Stimulated activated CD4-positive, alpha-beta T cell treated with anti-CD3 and anti-CD28 coated beads, Interleukin-12 subunit alpha, Interleukin-12 subunit beta, amount 100 ng/mL, for 4 hours (primary cell): ENCODE measurements around the gene UBR3.
"Not testable (repeated sequence)": the region's sequence is repeated elsewhere in the genome, so short reads cannot be mapped to it uniquely, and the experiment has no call there.

Source experiments
- DNase-seq: peaks from one replicate; pipeline ENCODE4 v3.0.0-alpha.2; 2020

Gene UBR3, protein sequence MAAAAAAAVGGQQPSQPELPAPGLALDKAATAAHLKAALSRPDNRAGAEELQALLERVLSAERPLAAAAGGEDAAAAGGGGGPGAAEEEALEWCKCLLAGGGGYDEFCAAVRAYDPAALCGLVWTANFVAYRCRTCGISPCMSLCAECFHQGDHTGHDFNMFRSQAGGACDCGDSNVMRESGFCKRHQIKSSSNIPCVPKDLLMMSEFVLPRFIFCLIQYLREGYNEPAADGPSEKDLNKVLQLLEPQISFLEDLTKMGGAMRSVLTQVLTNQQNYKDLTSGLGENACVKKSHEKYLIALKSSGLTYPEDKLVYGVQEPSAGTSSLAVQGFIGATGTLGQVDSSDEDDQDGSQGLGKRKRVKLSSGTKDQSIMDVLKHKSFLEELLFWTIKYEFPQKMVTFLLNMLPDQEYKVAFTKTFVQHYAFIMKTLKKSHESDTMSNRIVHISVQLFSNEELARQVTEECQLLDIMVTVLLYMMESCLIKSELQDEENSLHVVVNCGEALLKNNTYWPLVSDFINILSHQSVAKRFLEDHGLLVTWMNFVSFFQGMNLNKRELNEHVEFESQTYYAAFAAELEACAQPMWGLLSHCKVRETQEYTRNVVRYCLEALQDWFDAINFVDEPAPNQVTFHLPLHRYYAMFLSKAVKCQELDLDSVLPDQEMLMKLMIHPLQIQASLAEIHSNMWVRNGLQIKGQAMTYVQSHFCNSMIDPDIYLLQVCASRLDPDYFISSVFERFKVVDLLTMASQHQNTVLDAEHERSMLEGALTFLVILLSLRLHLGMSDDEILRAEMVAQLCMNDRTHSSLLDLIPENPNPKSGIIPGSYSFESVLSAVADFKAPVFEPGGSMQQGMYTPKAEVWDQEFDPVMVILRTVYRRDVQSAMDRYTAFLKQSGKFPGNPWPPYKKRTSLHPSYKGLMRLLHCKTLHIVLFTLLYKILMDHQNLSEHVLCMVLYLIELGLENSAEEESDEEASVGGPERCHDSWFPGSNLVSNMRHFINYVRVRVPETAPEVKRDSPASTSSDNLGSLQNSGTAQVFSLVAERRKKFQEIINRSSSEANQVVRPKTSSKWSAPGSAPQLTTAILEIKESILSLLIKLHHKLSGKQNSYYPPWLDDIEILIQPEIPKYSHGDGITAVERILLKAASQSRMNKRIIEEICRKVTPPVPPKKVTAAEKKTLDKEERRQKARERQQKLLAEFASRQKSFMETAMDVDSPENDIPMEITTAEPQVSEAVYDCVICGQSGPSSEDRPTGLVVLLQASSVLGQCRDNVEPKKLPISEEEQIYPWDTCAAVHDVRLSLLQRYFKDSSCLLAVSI (N-terminal part only)

DNA sequence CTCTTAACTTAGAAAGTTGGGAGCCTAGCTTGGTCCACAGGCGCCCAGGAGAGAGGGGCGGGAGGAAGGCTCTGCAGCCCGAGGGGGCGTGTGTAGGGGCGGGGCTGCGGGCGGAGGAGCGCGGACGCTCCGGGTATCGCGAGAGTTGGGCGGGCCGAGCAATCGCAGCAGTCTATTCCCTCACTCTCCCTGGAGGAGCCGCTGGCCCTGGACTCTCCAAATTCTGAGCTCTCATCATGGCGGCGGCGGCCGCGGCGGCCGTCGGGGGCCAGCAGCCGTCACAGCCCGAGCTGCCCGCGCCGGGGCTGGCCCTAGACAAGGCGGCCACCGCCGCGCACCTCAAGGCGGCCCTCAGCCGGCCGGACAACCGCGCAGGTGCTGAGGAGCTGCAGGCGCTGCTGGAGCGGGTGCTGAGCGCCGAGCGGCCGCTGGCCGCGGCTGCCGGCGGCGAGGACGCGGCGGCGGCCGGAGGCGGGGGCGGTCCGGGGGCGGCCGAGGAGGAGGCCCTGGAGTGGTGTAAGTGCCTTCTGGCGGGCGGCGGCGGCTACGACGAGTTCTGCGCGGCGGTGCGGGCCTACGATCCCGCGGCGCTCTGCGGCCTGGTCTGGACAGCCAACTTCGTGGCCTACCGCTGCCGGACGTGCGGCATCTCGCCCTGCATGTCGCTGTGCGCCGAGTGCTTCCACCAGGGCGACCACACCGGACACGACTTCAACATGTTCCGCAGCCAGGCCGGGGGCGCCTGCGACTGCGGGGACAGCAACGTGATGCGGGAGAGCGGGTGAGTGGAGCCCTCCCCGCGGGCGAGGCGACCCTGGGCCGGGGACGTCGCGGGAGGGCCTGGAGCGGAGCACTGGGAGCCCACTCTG, at the start of gene UBR3:
TSS of gene UBR3 (plus strand) at position 183 of the 869 bp plus-strand sequence. CDS start at position 237, 54 bp downstream.
- DNase-seq = peak; percentile 89

DNA sequence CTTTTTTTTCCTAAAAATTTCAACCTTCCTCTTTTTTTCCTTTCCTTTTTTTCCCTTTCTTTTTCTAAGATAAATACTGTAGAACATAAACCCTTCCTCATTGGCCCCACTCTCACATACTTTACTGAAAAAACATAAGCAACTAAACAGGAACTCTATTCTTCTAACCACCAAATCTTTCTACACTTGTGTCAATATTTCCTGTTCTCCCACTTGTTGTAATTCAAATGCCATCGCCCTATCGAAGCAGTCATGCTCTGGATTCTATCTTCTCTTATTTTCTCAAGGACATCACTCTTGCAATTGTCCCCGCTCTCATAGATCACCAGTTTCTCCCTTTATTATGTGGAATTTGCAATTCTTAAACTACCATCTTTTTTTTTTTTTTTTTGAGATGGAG, 48.8 kb upstream of the UBR3 start:
- no peak for DNase-seq

DNA sequence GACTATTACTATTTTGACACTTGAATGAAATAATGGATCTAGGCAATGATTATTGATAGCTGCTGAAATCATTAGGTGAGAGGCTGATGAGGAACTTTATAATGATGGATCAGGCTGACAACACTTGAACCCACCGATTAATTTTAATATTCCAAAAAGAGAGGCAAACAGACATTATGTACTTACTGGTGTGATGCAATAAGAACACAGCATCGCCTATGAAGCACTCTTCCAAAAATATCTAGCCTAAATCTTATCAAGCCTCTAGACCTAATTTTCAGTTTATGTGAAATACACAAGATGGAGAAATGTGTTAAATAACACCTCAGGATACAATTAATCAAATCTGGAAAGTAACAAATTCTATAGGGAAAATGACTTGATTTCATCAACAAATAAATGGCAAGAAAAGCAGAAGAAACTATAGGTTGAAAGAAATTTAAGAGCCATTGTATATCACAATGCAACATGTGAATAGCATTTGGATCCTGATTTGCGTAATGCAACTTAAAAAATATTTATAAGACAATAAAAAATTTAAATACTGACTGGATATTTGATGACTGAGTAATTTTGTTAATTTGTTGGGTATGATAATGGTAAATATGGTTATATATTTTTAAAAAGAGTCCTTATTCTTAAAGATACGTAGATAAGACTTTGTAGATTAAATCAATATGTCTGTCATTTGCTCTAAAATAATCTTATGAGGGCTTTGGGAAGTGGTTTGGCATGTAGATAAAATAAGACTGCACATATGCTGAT, 45.8 kb upstream of the UBR3 start:
- no peak for DNase-seq

DNA sequence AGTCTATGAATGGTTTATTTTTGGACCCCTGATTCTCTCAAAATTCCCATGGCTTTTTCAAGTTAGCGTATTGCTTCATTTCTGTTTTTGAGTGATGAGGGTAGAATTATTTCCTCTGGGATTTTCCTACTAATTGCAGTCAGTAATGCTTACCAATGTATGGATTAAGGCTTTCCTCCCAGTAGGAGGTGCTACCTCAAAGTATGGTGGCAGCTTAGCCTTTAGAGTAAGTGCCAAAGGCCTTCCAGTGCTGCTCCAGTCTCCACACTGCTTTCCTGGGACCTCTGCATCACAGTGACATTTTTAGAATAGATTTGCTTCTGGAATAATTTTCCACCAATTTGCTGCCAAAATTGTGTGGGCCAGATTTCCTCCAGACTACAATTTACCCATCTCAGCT, 44.7 kb upstream of the UBR3 start:
- DNase-seq = no peak

DNA sequence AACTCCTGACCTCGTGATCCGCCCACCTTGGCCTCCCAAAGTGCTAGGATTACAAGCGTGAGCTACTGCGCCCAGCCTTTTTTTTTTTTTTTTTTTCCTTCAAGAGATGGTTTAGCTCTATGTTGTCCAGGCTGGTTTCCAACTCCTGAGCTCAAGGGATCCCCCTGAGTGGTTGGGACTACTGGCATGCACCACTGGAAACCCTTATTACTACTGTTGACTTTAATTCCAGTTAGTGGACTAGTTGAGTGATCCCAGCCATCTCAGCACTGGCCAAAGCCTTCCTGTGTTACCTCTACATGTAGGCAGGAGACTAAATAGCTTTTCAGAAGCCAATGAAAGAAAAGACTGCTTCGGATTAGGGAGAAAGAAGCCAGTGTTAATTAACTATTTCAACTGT, 36.7 kb upstream of the UBR3 start:
- no peak for DNase-seq

DNA sequence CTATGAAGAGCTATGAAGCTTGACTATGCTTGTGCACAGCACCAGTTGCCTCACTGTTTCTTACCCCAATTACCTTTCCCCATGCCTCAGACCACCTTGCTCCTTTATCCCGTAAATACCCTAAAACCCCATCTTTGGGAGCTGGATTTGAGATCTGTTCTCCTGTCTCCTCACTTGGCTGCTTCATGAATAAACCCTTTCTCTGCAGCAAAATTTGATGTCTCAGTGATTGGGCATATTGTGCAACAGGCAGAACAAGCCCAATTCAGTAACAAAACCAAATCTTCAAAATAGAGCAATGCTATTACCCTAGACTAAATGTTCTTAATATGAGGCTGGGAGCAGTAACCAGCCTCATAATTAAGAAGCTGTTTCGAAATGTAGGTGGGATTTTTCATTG, 32.1 kb upstream of the UBR3 start:
- DNase-seq = no peak

DNA sequence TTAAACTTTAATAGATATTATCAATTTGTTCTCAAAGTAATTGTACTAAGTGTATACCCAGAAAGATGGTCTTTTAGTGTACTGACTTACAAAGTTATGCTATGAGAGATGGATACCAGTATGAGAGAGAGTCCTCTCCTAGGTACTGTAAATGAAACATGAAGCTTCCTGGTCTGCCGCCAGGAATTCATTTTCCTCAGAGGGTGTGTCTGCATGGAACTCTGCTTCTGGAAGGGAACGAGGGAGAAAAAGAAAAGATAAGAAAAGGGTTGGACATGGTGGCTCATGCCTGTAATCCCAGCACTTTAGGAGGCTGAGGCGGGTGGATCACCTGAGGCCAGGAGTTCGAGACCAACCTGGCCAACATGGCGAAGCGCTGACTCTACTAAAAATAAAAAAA, 30.8 kb upstream of the UBR3 start:
- DNase-seq = no peak

DNA sequence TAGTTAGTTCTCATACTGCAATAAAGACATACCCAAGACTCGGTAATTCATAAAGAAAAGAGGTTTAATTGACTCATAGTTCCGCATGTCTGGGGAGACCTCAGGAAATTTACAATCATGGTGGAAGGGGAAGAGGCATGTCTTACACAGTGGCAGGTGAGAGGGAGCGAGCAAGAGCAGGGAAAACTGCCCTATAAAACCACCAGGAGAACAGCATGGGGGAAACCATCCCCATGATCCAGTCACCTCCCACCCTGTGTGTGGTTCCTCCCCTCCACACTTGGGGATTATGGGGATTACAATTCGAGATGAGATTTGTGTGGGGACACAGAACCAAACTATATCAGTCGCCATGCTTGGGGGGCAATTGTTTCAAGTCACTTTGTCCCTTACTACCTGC, 29.7 kb upstream of the UBR3 start:
- DNase-seq = no peak

DNA sequence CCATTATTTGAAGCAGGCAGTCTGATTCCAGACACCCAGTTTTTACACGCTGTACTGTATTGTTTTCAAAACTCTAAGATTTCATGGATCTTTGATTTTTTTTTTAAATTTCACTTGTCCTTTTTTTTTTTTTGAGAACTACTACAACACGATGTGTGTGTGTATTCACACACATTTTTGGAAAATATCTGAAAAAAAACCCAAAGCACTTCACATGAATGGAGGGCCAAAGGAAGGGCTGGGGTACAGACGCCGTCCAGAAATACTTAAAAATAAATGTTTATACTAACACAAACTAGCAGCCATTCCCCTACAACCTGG, 28.9 kb upstream of the UBR3 start:
- no peak for DNase-seq

DNA sequence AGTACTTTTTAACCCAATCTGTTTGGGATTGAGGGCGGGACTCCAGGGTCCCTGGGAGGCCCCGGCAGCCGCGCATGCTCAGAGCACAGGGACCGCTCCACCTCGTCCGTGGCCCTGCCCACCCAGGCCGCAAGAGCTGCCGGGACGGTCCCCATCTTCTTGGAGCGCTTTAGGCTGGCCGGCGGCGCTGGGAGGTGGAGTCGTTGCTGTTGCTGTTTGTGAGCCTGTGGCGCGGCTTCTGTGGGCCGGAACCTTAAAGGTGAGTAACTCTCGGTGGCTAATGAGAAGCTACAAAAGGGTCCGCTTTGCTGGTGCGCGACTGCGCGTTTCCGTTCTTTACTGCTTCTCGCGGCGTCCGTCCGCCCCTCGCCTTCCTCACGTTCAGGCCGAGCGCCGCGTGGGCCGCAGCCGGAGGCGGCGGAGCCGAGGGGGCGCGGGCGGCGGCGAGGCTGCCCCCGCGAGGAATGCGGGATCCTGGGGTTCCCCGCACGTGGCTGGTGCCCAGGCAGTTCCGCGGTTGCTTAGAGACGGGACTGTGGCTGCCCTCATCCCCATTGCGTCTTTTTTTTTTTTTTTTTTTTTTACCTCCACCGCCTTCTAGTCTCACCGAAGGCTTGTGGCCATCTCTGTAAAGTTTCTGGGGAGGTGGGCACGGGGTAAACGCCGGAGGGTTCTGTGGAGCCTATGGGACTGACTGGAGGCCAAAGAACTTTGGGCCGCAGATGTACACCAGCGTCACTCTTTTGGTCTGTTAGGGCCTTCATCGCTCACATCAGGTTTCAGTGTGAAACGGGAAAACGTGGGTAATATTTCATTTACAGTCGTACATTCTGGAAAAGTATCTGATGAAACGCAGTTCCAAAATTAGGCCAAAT, 28.3 kb upstream of the UBR3 start, which contains the start of gene SSB:
TSS of gene SSB (plus strand) at position 154 of the 875 bp plus-strand sequence. CDS start 2,090 bp downstream, outside the sequence.
- peak; percentile 95 for DNase-seq

DNA sequence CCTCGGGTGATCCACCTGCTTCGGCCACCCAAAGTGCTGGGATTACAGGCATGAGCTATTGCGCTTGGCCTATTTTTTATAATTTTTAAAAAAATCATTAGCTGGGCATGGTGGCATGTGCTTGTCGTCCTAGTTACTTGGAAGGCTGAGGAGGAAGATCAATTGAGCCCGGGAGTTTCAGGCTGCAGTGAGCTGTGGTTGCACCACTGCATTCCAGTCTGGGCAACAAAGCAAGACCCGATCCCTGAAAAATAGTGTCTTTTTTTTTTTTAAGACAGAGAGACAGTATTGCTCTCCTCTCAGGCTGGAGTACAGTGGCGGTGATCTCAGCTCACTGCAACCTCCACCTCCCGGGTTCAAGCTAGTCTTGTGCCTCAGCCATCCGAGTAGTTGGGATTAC, 23.8 kb upstream of the UBR3 start:
- no peak for DNase-seq

DNA sequence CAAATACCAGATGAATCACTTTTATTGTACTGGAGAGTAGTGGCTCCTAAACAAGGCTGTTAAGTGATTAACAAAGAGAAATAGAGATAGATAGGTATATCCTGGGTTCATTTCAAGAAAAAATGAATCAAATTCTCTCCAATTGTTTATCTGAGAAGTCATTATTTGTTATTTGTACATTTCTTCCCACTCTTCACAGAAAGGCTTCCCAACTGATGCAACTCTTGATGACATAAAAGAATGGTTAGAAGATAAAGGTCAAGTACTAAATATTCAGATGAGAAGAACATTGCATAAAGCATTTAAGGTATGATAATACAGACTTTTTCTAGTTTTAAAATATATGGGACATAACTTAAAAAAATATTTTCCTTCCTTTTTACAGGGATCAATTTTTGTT, 20.7 kb upstream of the UBR3 start:
- no peak for DNase-seq

DNA sequence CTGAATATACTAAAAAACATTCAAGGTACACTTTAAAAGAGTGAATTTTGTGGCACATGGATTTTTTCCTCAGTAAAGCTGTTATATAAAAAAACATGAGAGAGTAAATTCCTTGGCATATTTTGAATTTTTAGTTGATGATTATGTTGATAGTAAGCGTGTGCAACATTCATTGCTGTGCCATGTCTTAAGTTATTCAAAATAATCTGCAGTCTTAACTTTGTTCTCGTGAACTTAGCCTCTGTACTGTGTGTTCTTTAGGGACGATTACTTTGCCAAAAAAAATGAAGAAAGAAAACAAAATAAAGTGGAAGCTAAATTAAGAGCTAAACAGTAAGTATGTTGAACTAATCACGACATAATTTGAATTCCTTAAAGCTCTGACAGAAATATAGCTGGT, 19.0 kb upstream of the UBR3 start:
- DNase-seq = no peak

DNA sequence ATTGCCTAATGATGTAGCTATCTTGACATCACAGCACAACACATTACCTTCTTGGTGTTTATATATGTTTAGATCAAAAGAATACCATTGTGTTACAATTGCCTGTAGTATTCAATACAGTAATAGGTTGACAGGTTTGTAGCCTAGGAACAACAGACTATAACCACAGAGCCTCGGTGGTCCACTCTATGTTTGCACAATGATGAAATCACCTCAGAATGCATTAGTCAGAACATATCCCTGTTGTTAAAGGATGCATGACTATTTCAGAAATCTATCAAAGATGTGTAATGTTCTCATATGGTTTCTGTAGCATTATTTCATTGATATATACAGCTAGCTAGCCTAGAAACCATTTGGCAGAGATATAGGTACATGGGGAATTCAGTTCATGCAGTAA, 11.4 kb upstream of the UBR3 start:
- no peak for DNase-seq

DNA sequence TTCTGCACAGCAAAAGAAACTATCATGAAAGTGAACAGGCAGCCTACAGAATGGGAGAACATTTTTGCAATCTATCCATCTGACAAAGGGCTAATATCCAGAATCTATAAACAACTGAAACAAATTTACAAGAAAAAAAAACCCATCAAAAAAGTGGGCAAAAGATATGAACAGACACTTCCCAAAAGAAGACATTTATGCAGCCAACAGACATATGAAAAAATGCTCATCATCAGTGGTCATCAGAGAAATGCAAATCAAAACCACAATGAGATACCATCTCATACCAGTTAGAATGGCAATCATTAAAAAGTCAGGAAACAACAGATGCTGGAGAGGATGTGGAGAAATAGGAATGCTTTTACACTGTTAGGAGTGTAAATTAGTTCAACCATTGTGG, 10.3 kb upstream of the UBR3 start:
- DNase-seq = not testable (repeated sequence)

DNA sequence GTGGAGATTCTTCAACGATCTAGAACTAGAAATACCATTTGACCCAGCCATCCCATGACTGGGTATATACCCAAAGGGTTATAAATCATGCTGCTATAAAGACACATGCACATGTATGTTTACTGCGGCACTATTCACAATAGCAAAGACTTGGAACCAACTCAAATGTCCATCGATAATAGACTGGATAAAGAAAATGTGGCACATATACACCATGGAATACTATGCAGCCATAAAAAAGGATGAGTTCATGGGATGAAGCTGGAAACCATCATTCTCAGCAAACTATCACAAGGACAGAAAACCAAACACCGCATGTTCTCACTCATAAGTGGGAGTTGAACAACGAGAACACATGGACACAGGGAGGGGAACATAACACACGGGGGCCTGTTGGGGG, 9.9 kb upstream of the UBR3 start:
- not testable (repeated sequence) for DNase-seq

DNA sequence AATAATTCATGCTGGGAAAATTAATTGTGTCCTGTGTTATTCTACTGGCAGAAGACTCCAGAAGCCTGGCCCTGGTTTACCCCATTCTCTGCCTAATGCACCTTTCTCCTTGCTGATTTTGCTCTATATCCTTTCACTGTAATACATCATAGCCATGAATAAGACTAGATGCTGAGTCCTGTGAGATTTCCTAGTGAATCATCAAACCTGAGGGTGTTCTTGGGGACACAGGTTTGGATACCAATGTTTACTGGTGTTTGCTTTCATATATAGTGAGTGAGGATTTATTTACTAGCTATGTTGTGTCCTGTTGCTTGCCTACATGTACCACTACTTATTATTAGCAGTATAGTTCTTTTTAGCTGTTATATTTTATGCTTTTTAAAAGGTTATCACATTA, 9.0 kb upstream of the UBR3 start:
- no peak for DNase-seq

DNA sequence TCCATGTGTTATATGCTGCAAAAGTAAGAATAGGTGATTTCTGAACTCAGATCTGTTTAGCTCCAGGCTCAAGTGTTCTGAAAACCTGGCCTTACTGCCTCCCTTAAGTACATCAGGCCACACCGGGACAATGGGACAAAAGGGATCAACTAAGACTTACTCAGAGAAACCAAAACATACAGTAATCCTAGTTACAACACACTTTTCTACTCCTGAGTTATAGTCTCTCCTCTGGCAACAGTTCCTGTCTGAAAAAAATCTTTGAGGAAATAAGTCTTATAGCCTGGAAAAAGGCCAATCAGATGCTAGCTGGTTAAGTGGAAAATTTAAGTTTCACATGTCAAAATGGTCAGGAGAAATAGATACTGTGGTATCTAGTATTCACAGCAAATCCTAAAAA, 8.1 kb upstream of the UBR3 start:
- DNase-seq = no peak

DNA sequence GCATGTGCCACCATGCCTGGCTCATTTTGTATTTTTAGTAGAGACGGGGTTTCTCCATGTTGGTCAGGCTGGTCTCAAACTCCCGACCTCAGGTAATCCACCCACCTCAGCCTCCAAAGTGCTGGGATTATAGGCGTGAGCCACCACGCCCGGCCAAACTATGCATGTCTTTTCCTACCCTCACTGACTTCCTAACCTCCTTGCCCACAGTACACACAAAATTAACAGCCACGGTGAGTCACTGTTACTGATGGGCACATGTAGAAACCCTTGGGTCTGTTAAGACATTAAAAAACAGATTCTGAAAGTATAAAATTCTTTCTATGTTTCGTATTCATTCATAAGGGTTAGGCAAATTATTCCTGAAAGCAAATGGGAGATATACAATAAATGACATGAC, 7.2 kb upstream of the UBR3 start:
- not testable (repeated sequence) for DNase-seq

DNA sequence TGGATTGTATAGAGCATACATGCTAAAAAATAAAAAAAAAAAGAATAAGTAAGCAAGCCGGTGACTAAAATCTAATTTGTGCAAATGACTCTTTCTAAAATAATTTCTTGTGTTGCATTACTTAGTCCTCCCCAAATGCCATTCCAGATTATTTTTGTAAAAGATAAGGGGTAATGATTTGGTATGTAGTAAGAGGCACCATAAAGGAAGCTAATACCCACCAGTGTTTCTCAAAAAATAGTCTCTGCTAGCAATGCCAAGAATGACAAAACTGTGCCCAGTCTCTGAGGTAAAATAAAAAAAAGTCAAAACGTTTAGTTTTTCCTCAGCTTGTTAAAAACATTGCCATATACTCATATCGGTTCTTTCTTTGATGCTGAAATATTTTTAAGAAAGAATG, 5.2 kb upstream of the UBR3 start:
- DNase-seq = no peak
